Smooth muscle cell (in vitro differentiated cells): ENCODE results near the gene CTIF. TPM values are rescaled to one million over a fixed set of nuclear protein-coding genes. Genes with fewer than 3 reads are reported as not detected.

Source experiments
- DNase-seq: peaks from one replicate; lab custom pipeline; 2025; ENCODE audit not compliant: unreplicated experiment; lab: John Stamatoyannopoulos, UW
- H2AFZ ChIP-seq: fragments of 200-600 bp; sonication (generic); 2 replicates; pipeline ENCODE4 v1.6.0; 2016; ENCODE audit warnings: antibody characterized with exemption, low read depth, mild to moderate bottlenecking
- H3F3A ChIP-seq: fragments of 200-600 bp; sonication (generic); 2 replicates; pipeline ENCODE4 v1.6.0; 2017; ENCODE audit warnings: antibody characterized with exemption, low read depth
- H3K27ac ChIP-seq: fragments of 200-600 bp; sonication (generic); 2 replicates; pipeline ENCODE4 v1.5.1; 2016; ENCODE audit warnings: low read depth, mild to moderate bottlenecking
- H3K27me3 ChIP-seq: fragments of 200-600 bp; sonication (generic); 2 replicates; pipeline ENCODE4 v1.6.1; 2016; ENCODE audit warnings: low read depth, mild to moderate bottlenecking
- H3K36me3 ChIP-seq: fragments of 200-600 bp; sonication (generic); 2 replicates; pipeline ENCODE4 v1.5.1; 2016; ENCODE audit warnings: low read depth
- H3K4me1 ChIP-seq: fragments of 200-600 bp; sonication (generic); 2 replicates; pipeline ENCODE4 v1.5.1; 2016; ENCODE audit warnings: low read depth
- H3K4me2 ChIP-seq: fragments of 200-600 bp; sonication (generic); 2 replicates; pipeline ENCODE4 v1.6.0; 2016; ENCODE audit warnings: mild to moderate bottlenecking
- H3K4me3 ChIP-seq: fragments of 200-600 bp; sonication (generic); 2 replicates; pipeline ENCODE4 v1.5.1; 2016; ENCODE audit warnings: mild to moderate bottlenecking
- H3K79me2 ChIP-seq: fragments of 200-600 bp; sonication (generic); 2 replicates; pipeline ENCODE4 v1.6.0; 2016; ENCODE audit warnings: low read depth, mild to moderate bottlenecking
- H3K9ac ChIP-seq: fragments of 200-600 bp; sonication (generic); 2 replicates; pipeline ENCODE4 v1.6.0; 2016; ENCODE audit warnings: low read depth
- H3K9me3 ChIP-seq: fragments of 200-600 bp; sonication (generic); replicated peaks from 2 replicates; pipeline ENCODE4 v1.5.1; 2016; ENCODE audit warnings: low read depth
- H4K20me1 ChIP-seq: fragments of 200-600 bp; sonication (generic); 2 replicates; pipeline ENCODE4 v1.6.0; 2016; ENCODE audit warnings: low read depth
- CTCF ChIP-seq: fragments of 200-600 bp; sonication (generic); IDR thresholded peaks from 2 replicates; pipeline ENCODE4 v1.5.1; 2017; ENCODE audit warnings: borderline replicate concordance, mild to moderate bottlenecking, antibody characterized with exemption; ENCODE audit not compliant: insufficient read depth, poor library complexity, severe bottlenecking
- WGBS: methylation state at CpG from one replicate; pipeline ENCODE4 v1.1.7; 2016; ENCODE audit warnings: low lambda C conversion rate; 5-methylcytosine and 5-hydroxymethylcytosine counted together
- polyA plus RNA-seq: library from polyadenylated mRNA; unstranded; fragments of >200 nt; fragmentation: Nextera tagmentation; extraction: Ambion mirVana; gene quantifications from 2 replicates; pipeline ENCODE4 v1.2.1, GENCODE V29; 2016
- total RNA-seq: library from RNA; depleted of rRNA; stranded (reverse); fragments of >200 nt; gene quantifications from 2 replicates; pipeline ENCODE4 v1.2.3, GENCODE V29; 2014

Gene CTIF
- total and polyA plus RNA-seq, 2 experiments from 2014 or later, result 22.2 to 25.3 TPM

GRCh38 chr18:48885924-48886400 lies 347.1 kb downstream of the CTIF start:
- Histone ChIP-seq H3K36me3 (no peaks in the 10 kb centered on the region), H3F3A (peaks cover 15% of the 10 kb centered on the region), H3K27me3 (no peaks in the 10 kb centered on the region), H3K9ac (peak overlapping the region; percentile 31), H3K9me3 (no peaks in the 10 kb centered on the region), H3K79me2 (peaks cover 34% of the 10 kb centered on the region), H3K4me3 (no peak overlapping the region), H3K4me2 (peak overlapping the region; percentile 46), H4K20me1 (no peaks in the 10 kb centered on the region), H3K4me1 (no peaks in the 10 kb centered on the region), H2AFZ (no peak overlapping the region), H3K27ac (peak overlapping the region; percentile 70)
- WGBS, result 97% methylated on average over 7 of the region's 7 CpGs
- DNase-seq, result no peak
- TF ChIP-seq CTCF, result no peak

DNA sequence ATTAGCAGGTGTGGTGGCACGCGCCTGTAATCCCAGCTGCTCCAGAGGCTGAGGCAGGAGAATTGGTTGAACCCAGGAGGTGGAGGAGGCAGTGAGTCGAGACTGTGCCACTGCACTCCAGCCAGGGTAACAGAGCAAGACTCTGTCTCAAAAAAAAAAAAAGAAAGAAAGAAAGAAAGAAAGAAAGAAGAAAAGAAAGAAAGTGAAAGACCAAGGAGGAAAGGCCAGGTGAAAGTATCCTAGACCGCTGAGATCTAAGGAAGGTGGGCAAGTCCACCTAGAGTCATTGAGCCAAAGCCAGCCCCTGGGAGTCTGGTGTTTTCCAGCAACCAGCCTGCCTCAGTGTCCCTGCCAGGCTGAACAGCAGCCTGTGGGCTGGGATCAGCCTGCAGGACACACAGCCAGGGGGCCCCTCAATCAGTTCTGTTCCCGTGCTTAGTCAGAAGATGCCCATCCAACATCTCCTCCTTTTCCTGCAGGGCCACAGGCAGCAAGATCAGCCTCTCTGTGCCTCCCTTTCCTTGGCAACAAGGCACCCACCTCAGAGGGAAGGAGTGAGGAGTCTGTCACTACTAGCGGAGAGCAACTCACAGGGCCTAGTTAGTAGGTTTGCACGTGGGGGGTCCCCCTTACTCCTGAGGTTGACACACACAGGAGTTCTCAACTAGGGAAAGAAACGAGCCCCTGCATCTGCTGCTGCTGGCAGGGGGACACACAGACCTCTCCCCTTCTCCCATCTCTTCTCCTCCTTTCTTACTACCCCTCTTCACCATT lies 347.9 kb downstream of the CTIF start:
- no peaks in the 10 kb centered on the region for H3K27me3 ChIP-seq
- peaks cover 12% of the 10 kb centered on the region for H3F3A ChIP-seq
- no peak overlapping the region for H3K27ac ChIP-seq
- no peak overlapping the region for H2AFZ ChIP-seq
- H3K4me1 ChIP-seq, result no peaks in the 10 kb centered on the region
- H3K79me2 ChIP-seq, result peaks cover 33% of the 10 kb centered on the region
- whole genome bisulfite sequencing, result 87% methylated on average over 8 of the region's 8 CpGs
- no peak for DNase-seq
- no peaks in the 10 kb centered on the region for H4K20me1 ChIP-seq
- no peak for TF ChIP-seq CTCF
- no peak overlapping the region for H3K4me2 ChIP-seq
- H3K4me3 ChIP-seq, result no peak overlapping the region
- H3K36me3 ChIP-seq, result no peaks in the 10 kb centered on the region
- no peaks in the 10 kb centered on the region for H3K9me3 ChIP-seq
- H3K9ac ChIP-seq, result no peak overlapping the region

- Histone ChIP-seq H3K79me2 (peaks cover 29% of the 10 kb centered on the region), H3K4me2 (no peak overlapping the region), H3K9ac (no peak overlapping the region), H3K4me1 (no peaks in the 10 kb centered on the region), H3K9me3 (no peaks in the 10 kb centered on the region), H3K27me3 (no peaks in the 10 kb centered on the region), H2AFZ (no peak overlapping the region), H4K20me1 (no peaks in the 10 kb centered on the region), H3K27ac (no peak overlapping the region), H3F3A (peaks cover 5% of the 10 kb centered on the region), H3K4me3 (no peak overlapping the region), H3K36me3 (no peaks in the 10 kb centered on the region)
- 96% methylated on average over 12 of the region's 12 CpGs for WGBS
- no peak for TF ChIP-seq CTCF
- DNase-seq, result no peak
These were observed 348.6 kb downstream of the CTIF start for GRCh38 chr18:48887294-48887904.
